Caco-2 (cell line): Measurements from ENCODE around the gene HOXB4. TPM values are rescaled to one million over a fixed set of nuclear protein-coding genes. Genes with fewer than 3 reads are reported as not detected.

Experiments used
- BruUV-seq: library from RNA; stranded (reverse); fragments of 400-500 nt; replicated peaks from 2 replicates; lab custom pipeline; 2021; lab: Mats Ljungman, UMichigan
- CTCF ChIA-PET: fragments of 300-600 bp; sonication (Branson Sonifier 250); formaldehyde crosslinking; loops from one replicate; lab custom pipeline; 2022; ENCODE audit warnings: antibody characterized with exemption; lab: Charles Lee
- POLR2A ChIA-PET: fragments of 300-600 bp; sonication (Branson Sonifier 250); formaldehyde crosslinking; loops from one replicate; lab custom pipeline; 2022; ENCODE audit warnings: antibody characterized with exemption; lab: Charles Lee
- DNase-seq, 2 experiments: peaks; one replicate each; pipeline versions ENCODE4 v3.0.0 to v3.0.0-alpha.2; 2020 to 2022
- H3K27me3 ChIP-seq: replicated peaks from 2 replicates; pipeline ENCODE4 v1.6.0; 2011; ENCODE audit warnings: low read length; ENCODE audit not compliant: control insufficient read depth, insufficient read depth
- H3K36me3 ChIP-seq: 2 replicates; pipeline ENCODE4 v1.5.1; 2011; ENCODE audit warnings: low read length; ENCODE audit not compliant: control insufficient read depth, insufficient read depth
- H3K4me1 ChIP-seq: fragments of 250-450 bp; sonication (Bioruptor Pico); 2 replicates; pipeline ENCODE4 v1.5.1; 2020; ENCODE audit warnings: mild to moderate bottlenecking
- H3K4me3 ChIP-seq: 2 replicates; pipeline ENCODE4 v1.5.1; 2011; ENCODE audit warnings: low read depth, mild to moderate bottlenecking, control low read depth, low read length
- H3K9me3 ChIP-seq: fragments of 250-450 bp; sonication (Bioruptor Pico); 2 replicates; pipeline ENCODE4 v1.5.1; 2020; ENCODE audit warnings: mild to moderate bottlenecking, moderate library complexity
- H3K27ac Mint-ChIP-seq: one replicate; pipeline ENCODE4 v1.8.0; 2022; ENCODE audit warnings: mixed read lengths; ENCODE audit not compliant: unreplicated experiment
- H3K27me3 Mint-ChIP-seq: one replicate; pipeline ENCODE4 v1.8.0; 2022; ENCODE audit warnings: mixed read lengths; ENCODE audit not compliant: insufficient read depth, unreplicated experiment
- H3K36me3 Mint-ChIP-seq: one replicate; pipeline ENCODE4 v1.8.0; 2022; ENCODE audit warnings: mild to moderate bottlenecking, mixed read lengths; ENCODE audit not compliant: insufficient read depth, unreplicated experiment
- H3K4me1 Mint-ChIP-seq: one replicate; pipeline ENCODE4 v1.8.0; 2022; ENCODE audit warnings: low read depth, mixed read lengths; ENCODE audit not compliant: unreplicated experiment
- H3K4me3 Mint-ChIP-seq: one replicate; pipeline ENCODE4 v1.8.0; 2022; ENCODE audit warnings: mild to moderate bottlenecking, moderate library complexity, mixed read lengths; ENCODE audit not compliant: unreplicated experiment
- H3K9me3 Mint-ChIP-seq: one replicate; pipeline ENCODE4 v1.8.0; 2022; ENCODE audit warnings: mixed read lengths; ENCODE audit not compliant: unreplicated experiment
- CTCF ChIP-seq, 2 experiments: fragments of 200-600 bp in 1 of 2; IDR thresholded peaks; 1 replicate in 1 of 2; 2 replicates in 1 of 2; pipeline versions ENCODE4 v1.5.1 to v1.8.0; 2011 to 2022; ENCODE audit warnings: antibody characterized with exemption in 1 of 2, control low read depth in 1 of 2, inconsistent platforms in 1 of 2, low read depth in 1 of 2, low read length in 1 of 2, mild to moderate bottlenecking in 1 of 2, moderate library complexity in 1 of 2; ENCODE audit not compliant: insufficient read depth in 1 of 2, severe bottlenecking in 1 of 2, unreplicated experiment in 1 of 2
- intact Hi-C: fragments of 100-400 bp; cut with micrococcal nuclease; formaldehyde crosslinking; loops from one replicate; pipeline ENCODE4 v1.10.0; 2022; ENCODE audit not compliant: unreplicated experiment
- total RNA-seq: library from RNA; stranded (reverse); gene quantifications from 2 replicates; pipeline ENCODE4 v1.2.3, GENCODE V29; 2022

Gene HOXB4
- total RNA-seq, 1 experiment from 2014 or later = 3.4 TPM

DNA sequence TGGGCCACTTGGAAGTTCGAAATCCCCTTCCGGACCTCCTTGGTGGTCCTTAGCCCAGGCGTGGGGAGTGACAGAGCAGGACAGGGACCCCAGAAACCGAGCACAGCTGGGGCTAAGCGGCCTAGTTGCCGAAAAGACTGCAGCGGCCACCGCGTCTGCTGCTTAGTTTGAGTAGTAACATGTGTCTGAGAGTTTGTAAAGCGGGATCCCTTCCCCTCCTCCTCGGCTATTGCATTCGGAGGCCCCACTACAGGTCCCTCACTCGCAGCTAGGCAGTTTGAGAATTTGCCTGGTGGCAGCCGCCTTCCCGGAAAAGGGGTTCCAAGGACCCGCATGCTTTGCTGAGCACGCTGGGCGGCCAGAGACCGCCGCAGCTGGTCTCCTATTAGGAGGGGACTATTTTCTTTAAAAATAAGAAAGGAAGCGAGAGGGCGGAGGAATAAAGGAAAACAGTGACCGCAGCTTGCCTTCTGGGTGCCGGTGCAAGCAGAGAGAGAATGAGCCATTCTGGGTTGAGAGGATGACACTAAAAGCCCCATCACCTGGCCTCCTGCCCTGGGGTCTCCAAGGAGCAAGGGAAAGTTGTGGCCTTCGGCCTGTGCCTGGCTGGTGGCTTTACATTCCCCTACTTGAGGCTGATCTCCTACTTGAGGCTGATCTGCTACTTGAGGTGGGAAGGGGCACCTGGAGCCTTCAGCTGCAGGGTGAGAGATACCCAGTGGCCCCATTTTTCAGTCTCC lies 16.6 kb upstream of the HOXB4 start:
- H3K27me3 Mint-ChIP-seq = peaks cover 20% of the 10 kb centered on the region
- Histone ChIP-seq H3K27me3 (peaks cover 4% of the 10 kb centered on the region), H3K4me3 (no peak overlapping the region), H3K9me3 (no peaks in the 10 kb centered on the region), H3K4me1 (peaks cover 24% of the 10 kb centered on the region), H3K36me3 (no peaks in the 10 kb centered on the region)
- H3K4me1 Mint-ChIP-seq = peaks cover 18% of the 10 kb centered on the region
- ChIA-PET POLR2A (no interaction called here), CTCF (no interaction called here)
- no peak overlapping the region for H3K4me3 Mint-ChIP-seq
- no TSS peak for BruUV-seq
- H3K36me3 Mint-ChIP-seq = no peaks in the 10 kb centered on the region
- DNase-seq = no peak
- intact Hi-C loops = no loop called here
- no peak overlapping the region for H3K27ac Mint-ChIP-seq
- H3K9me3 Mint-ChIP-seq = no peaks in the 10 kb centered on the region
- no peak for TF ChIP-seq CTCF (IDR thresholded peaks at IDR 0.05; ENCODE audit: insufficient read depth in 1 of 2, low read depth in 1 of 2, low read length in 1 of 2, severe bottlenecking in 1 of 2, unreplicated experiment in 1 of 2)

DNA sequence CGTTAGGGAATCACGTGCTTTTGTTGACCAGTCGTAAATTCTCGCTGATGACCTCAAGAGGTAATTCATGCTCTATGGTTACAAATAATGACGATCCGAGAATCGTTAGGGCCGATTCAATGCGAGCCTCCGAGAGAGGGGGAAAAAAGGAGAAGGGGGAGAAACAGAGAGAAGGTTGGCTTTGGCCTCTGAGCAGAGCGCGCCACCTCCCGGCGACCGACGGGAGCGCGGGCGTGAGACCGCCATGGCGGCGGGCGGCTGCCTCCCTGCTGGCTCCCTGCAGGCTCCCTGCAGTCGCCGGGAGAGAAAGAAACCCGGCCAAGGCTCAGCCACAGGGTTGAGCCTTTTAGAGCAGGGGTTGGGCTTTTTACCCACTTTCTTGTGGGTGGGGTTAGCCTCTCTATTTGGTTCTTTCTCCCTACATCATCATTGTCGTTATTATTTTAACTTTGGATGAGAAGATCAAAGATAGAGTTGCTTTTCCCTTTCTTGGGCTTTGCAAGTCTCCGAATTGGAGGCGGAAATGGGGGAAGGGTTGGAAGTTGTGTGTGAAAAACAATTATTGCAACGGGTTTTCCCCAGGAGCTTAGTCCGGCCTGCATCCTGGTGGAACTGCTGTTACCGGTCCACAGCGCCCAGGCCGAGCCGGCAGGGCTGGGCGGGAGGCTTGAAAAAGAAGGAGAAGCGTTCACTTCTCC lies 15.8 kb upstream of the HOXB4 start:
- peaks cover 19% of the 10 kb centered on the region for H3K27me3 Mint-ChIP-seq
- Histone ChIP-seq H3K36me3 (no peaks in the 10 kb centered on the region), H3K27me3 (peaks cover 4% of the 10 kb centered on the region), H3K4me1 (peaks cover 23% of the 10 kb centered on the region), H3K9me3 (no peaks in the 10 kb centered on the region), H3K4me3 (no peak overlapping the region)
- H3K4me3 Mint-ChIP-seq = no peak overlapping the region
- no peak overlapping the region for H3K27ac Mint-ChIP-seq
- H3K36me3 Mint-ChIP-seq = no peaks in the 10 kb centered on the region
- intact Hi-C loops = no loop called here
- ChIA-PET POLR2A (no interaction called here), CTCF (interaction anchor here (1.0 to 1.8 kb wide), 2 partner anchors 19 to 258 kb away, joined by 3 to 5 read pairs; no protein-coding TSS in a partner anchor)
- peak in 1 of 2 experiments; percentile 62 for DNase-seq
- no TSS peak for BruUV-seq
- peaks cover 12% of the 10 kb centered on the region for H3K4me1 Mint-ChIP-seq
- no peaks in the 10 kb centered on the region for H3K9me3 Mint-ChIP-seq
- peak; percentile 32 to 62 for TF ChIP-seq CTCF (IDR thresholded peaks at IDR 0.05; ENCODE audit: insufficient read depth in 1 of 2, low read depth in 1 of 2, low read length in 1 of 2, severe bottlenecking in 1 of 2, unreplicated experiment in 1 of 2)

GRCh38 chr17:48593126-48593829 lies 15.1 kb upstream of the HOXB4 start, which contains the start of gene HOXB5:
HOXB5 (minus strand) TSS chr17:48593779; CDS start chr17:48593682, 97 bp downstream.
- Histone ChIP-seq H3K4me3 (no peak within 1 kb of the TSS), H3K36me3 (no peaks in the 10 kb centered on the region), H3K4me1 (peaks cover 16% of the 10 kb centered on the region), H3K27me3 (peaks cover 5% of the 10 kb centered on the region), H3K9me3 (no peaks in the 10 kb centered on the region)
- ChIA-PET POLR2A (no interaction called here), CTCF (interaction anchor here (0.6 to 1.8 kb wide), 8 partner anchors 8 to 286 kb away, joined by 3 to 5 read pairs (median 3); no protein-coding TSS in a partner anchor)
- intact Hi-C loops = no loop called here
- H3K27ac Mint-ChIP-seq = no peak within 1 kb of the TSS
- no peak for TF ChIP-seq CTCF (IDR thresholded peaks at IDR 0.05; ENCODE audit: insufficient read depth in 1 of 2, low read depth in 1 of 2, low read length in 1 of 2, severe bottlenecking in 1 of 2, unreplicated experiment in 1 of 2)
- no peak within 1 kb of the TSS for H3K4me3 Mint-ChIP-seq
- peaks cover 21% of the 10 kb centered on the region for H3K27me3 Mint-ChIP-seq
- no TSS peak for BruUV-seq
- no peaks in the 10 kb centered on the region for H3K9me3 Mint-ChIP-seq
- DNase-seq = no peak
- H3K36me3 Mint-ChIP-seq = no peaks in the 10 kb centered on the region
- peaks cover 7% of the 10 kb centered on the region for H3K4me1 Mint-ChIP-seq
